ENCODE results near the gene ETV7. TPM values are rescaled to one million over a fixed set of nuclear protein-coding genes. Genes with fewer than 3 reads are reported as not detected.

ETV7 gene
- total and polyA plus RNA-seq, 2 of the 13 experiments (the other 11 are each of a cell fraction or from before 2014, with no cell fraction given) = not detected

GRCh38 chr6:36426622-36427021 lies 39.2 kb upstream of the ETV7 start (continued):
- TF ChIP-seq ZBTB4 (CRISPR knock-in tag; IDR thresholded peaks at IDR 0.05; ENCODE audit: borderline replicate concordance) (no peak), ZFP1 (CRISPR knock-in tag; IDR thresholded peaks at IDR 0.05) (no peak), RBM22 (optimal IDR thresholded peaks at IDR 0.05; ENCODE audit: low read length) (no peak), ZSCAN21 (CRISPR knock-in tag; IDR thresholded peaks at IDR 0.05; ENCODE audit: borderline replicate concordance) (no peak), STAT5B (CRISPR knock-in tag; IDR thresholded peaks at IDR 0.05) (no peak)

- peaks cover 0 to 4% of the 10 kb centered on the region in 2 experiments; a peak in 1 of 5 replicates for H3K27me3 ChIP-seq (ENCODE audit: control insufficient read depth in 1 of 2, insufficient read depth in 2 of 2, low read length in 2 of 2)
- intact Hi-C loops (cut with micrococcal nuclease; ENCODE audit: unreplicated experiment) = loop anchor here (1.0 to 5.0 kb wide), 4 partner anchors 21 to 336 kb away; partner anchors contain the start of genes SRSF3 and STK38
- no TSS peak for BruUV-seq (replicated peaks)
- FAIRE-seq (peak; percentile 85), DNase-seq (ENCODE audit: low spot score) (peak; percentile 98), ATAC-seq (peak; percentile 94)
- peak overlapping the region; percentile 95 for H2AFZ ChIP-seq (ENCODE audit: low read length)
- H3K27ac ChIP-seq (ENCODE audit: extremely low read length, insufficient read depth, low read length) = peak overlapping the region; percentile 62
- H4K20me1 ChIP-seq (ENCODE audit: insufficient read depth, low read length) = no peaks in the 10 kb centered on the region
- under 1% methylated on average over 45 of the region's 51 CpGs for WGBS (ENCODE audit: low lambda C conversion rate)
- no peaks in the 10 kb centered on the region for H3K9me3 ChIP-seq (ENCODE audit: low read length)
- H3K79me2 ChIP-seq (ENCODE audit: insufficient read depth, low read length) = no peaks in the 10 kb centered on the region
- ChIA-PET CTCF (ENCODE audit: low intra/inter-chr PET ratio, low total read pairs) (interaction anchor here (0.9 to 1.8 kb wide), 4 partner anchors 20 to 301 kb away, joined by 3 to 13 read pairs (median 4); partner anchors contain the start of genes KCTD20 and PXT1), POLR2A (interaction anchor here (0.6 to 2.8 kb wide), 17 partner anchors 12 to 292 kb away, joined by 3 to 23 read pairs (median 6); partner anchors contain the start of genes MAPK13 and SRSF3)
- in situ Hi-C loops (cut with HindIII; ENCODE audit: extremely low pct_ligation_motif_present, low pct_unique_long_range_greater_than_20kb) = no loop called here
- H3K4me1 ChIP-seq (ENCODE audit: insufficient read depth, low read length) = peaks cover 41% of the 10 kb centered on the region
- H3K4me3 ChIP-seq (replicated peaks in 1 of 3; ENCODE audit: insufficient read depth in 1 of 3, low read depth in 2 of 3, low read length in 3 of 3) = peak overlapping the region; percentile 64 to 72 (median 71)
- H3K4me2 ChIP-seq (ENCODE audit: low read depth, low read length) = peak overlapping the region; percentile 97
- H3K9ac ChIP-seq (ENCODE audit: insufficient read depth, low read depth, low read length) = peak overlapping the region; percentile 54
- no peaks in the 10 kb centered on the region for H3K36me3 ChIP-seq (replicated peaks in 1 of 2; ENCODE audit: control insufficient read depth in 1 of 2, insufficient read depth in 2 of 2, low read length in 2 of 2)
- TF ChIP-seq MAZ (IDR thresholded peaks at IDR 0.05; ENCODE audit: borderline replicate concordance, low read depth, low read length) = peak; percentile 52; the same call in 1 of the 2 replicates
- peak; percentile 72 for TF ChIP-seq MAZ (CRISPR knock-in tag; IDR thresholded peaks at IDR 0.05; ENCODE audit: low read depth)
- 0 out of 2 replicates have a peak, but pooled peaks have one; percentile 43 for TF ChIP-seq SIN3B (IDR thresholded peaks at IDR 0.05; ENCODE audit: low read length)
- no peak for TF ChIP-seq BCLAF1 (IDR thresholded peaks at IDR 0.05)
- no peak for TF ChIP-seq CEBPB (IDR thresholded peaks at IDR 0.05; ENCODE audit: borderline replicate concordance, low read depth, low read length)
- TF ChIP-seq ZNF83 (CRISPR knock-in tag; IDR thresholded peaks at IDR 0.05; ENCODE audit: borderline replicate concordance) = 0 out of 2 replicates have a peak, but pooled peaks have one; percentile 23
- TF ChIP-seq GMEB2 (CRISPR knock-in tag; IDR thresholded peaks at IDR 0.05; ENCODE audit: low read depth) = peak; percentile 90
- peak; percentile 96 for TF ChIP-seq NFYC (CRISPR knock-in tag; IDR thresholded peaks at IDR 0.05)
- peak; percentile 80 for TF ChIP-seq SMC3 (IDR thresholded peaks at IDR 0.05; ENCODE audit: low read length)
- TF ChIP-seq ZNF605 (CRISPR knock-in tag; IDR thresholded peaks at IDR 0.05) = peak; percentile 97
Measured at GRCh38 chr6:36423101-36423824, 35.8 kb upstream of the ETV7 start.
